NCI-H748 (cell line): ENCODE measurements around the gene JAM3.

ENCODE experiments used
- DNase-seq: peaks from one replicate; lab custom pipeline; 2025; ENCODE audit not compliant: unreplicated experiment; lab: John Stamatoyannopoulos, UW

Gene JAM3

GRCh38 chr11:134068829-134069425 lies at the start of gene JAM3:
Gene JAM3, plus strand, starts transcription at chr11:134069072. Its CDS starts 12 bp downstream, at chr11:134069084.
- DNase-seq: peak; percentile 92

- no peak for DNase-seq
These were observed 49.4 kb upstream of the JAM3 start for GRCh38 chr11:134019500-134019899.

GRCh38 chr11:134020598-134020997 lies 48.3 kb upstream of the JAM3 start:
- no peak for DNase-seq

GRCh38 chr11:134021326-134021725 lies 47.5 kb upstream of the JAM3 start:
- no peak for DNase-seq

GRCh38 chr11:134022748-134023147 lies 46.1 kb upstream of the JAM3 start:
- no peak for DNase-seq

GRCh38 chr11:134024420-134025081 lies 44.3 kb upstream of the JAM3 start:
- DNase-seq: no peak

- no peak for DNase-seq
These were observed 43.8 kb upstream of the JAM3 start for GRCh38 chr11:134025082-134025429.

- peak; percentile 85 for DNase-seq
These were observed 42.1 kb upstream of the JAM3 start for GRCh38 chr11:134026655-134027343.

- no peak for DNase-seq
These were observed 41.2 kb upstream of the JAM3 start for GRCh38 chr11:134027671-134028070.

- no peak for DNase-seq
These were observed 40.4 kb upstream of the JAM3 start for GRCh38 chr11:134028368-134028920.

GRCh38 chr11:134030853-134031252 lies 38.0 kb upstream of the JAM3 start:
- no peak for DNase-seq

GRCh38 chr11:134032043-134032442 lies 36.8 kb upstream of the JAM3 start:
- no peak for DNase-seq

GRCh38 chr11:134032501-134033091 lies 36.3 kb upstream of the JAM3 start:
- DNase-seq: peak; percentile 41

- DNase-seq: no peak
These were observed 35.6 kb upstream of the JAM3 start for GRCh38 chr11:134033276-134033675.

GRCh38 chr11:134033696-134034491 lies 35.0 kb upstream of the JAM3 start:
- DNase-seq: peak; percentile 86

GRCh38 chr11:134034496-134035381 lies 34.1 kb upstream of the JAM3 start:
- no peak for DNase-seq

- no peak for DNase-seq
These were observed 32.3 kb upstream of the JAM3 start for GRCh38 chr11:134036492-134037045.

- peak; percentile 70 for DNase-seq
These were observed 31.6 kb upstream of the JAM3 start for GRCh38 chr11:134037046-134037908.
